HUES6 (cell line): ENCODE measurements around the gene PCBP3.
"Not testable (repeated sequence)": the region's sequence is repeated elsewhere in the genome, so short reads cannot be mapped to it uniquely, and the experiment has no call there.

ENCODE experiments used
- H3K27ac ChIP-seq: 2 replicates; pipeline ENCODE4 v1.7.0; 2013; ENCODE audit warnings: low read depth, mild to moderate bottlenecking, low read length, inconsistent platforms
- H3K27me3 ChIP-seq: 2 replicates; pipeline ENCODE4 v1.6.1; 2013; ENCODE audit warnings: low read length; ENCODE audit not compliant: control insufficient read depth, insufficient read depth
- H3K36me3 ChIP-seq: 2 replicates; pipeline ENCODE4 v1.6.1; 2013; ENCODE audit warnings: low read length; ENCODE audit not compliant: control insufficient read depth, insufficient read depth
- H3K4me1 ChIP-seq: 2 replicates; pipeline ENCODE4 v1.6.1; 2013; ENCODE audit warnings: low read length; ENCODE audit not compliant: control insufficient read depth, insufficient read depth
- H3K4me3 ChIP-seq: 2 replicates; pipeline ENCODE4 v1.5.1; 2013; ENCODE audit warnings: low read depth, low read length
- H3K9ac ChIP-seq: one replicate; pipeline ENCODE4 v1.6.1; 2013; ENCODE audit warnings: mild to moderate bottlenecking, low read length
- H3K9me3 ChIP-seq: 2 replicates; pipeline ENCODE4 v1.6.1; 2013; ENCODE audit warnings: low read depth, low read length; ENCODE audit not compliant: control insufficient read depth, insufficient read depth

Gene PCBP3

GRCh38 chr21:45803618-45804340 lies 160.3 kb downstream of the PCBP3 start:
- no peak overlapping the region for H3K27ac ChIP-seq
- no peak overlapping the region for H3K9ac ChIP-seq
- no peak overlapping the region for H3K4me3 ChIP-seq
- H3K27me3 ChIP-seq = no peaks in the 10 kb centered on the region
- no peaks in the 10 kb centered on the region for H3K36me3 ChIP-seq
- H3K9me3 ChIP-seq = no peaks in the 10 kb centered on the region
- H3K4me1 ChIP-seq = no peaks in the 10 kb centered on the region

- H3K36me3 ChIP-seq = no peaks in the 10 kb centered on the region
- H3K4me3 ChIP-seq = no peak overlapping the region
- H3K27ac ChIP-seq = no peak overlapping the region
- H3K9ac ChIP-seq = no peak overlapping the region
- H3K9me3 ChIP-seq = no peaks in the 10 kb centered on the region
- H3K27me3 ChIP-seq = no peaks in the 10 kb centered on the region
- H3K4me1 ChIP-seq = no peaks in the 10 kb centered on the region
Observed at GRCh38 chr21:45804809-45805313, 161.3 kb downstream of the PCBP3 start.

- Histone ChIP-seq H3K4me1 (no peaks in the 10 kb centered on the region), H3K4me3 (no peak overlapping the region), H3K36me3 (no peaks in the 10 kb centered on the region), H3K9ac (no peak overlapping the region), H3K9me3 (no peaks in the 10 kb centered on the region), H3K27me3 (no peaks in the 10 kb centered on the region), H3K27ac (no peak overlapping the region)
Observed at GRCh38 chr21:45805321-45805720, 161.8 kb downstream of the PCBP3 start.

- no peaks in the 10 kb centered on the region for H3K9me3 ChIP-seq
Observed at GRCh38 chr21:45806042-45806441, 162.5 kb downstream of the PCBP3 start.

GRCh38 chr21:45808663-45809062 lies 165.1 kb downstream of the PCBP3 start:
- not testable (repeated sequence) for H3K9ac ChIP-seq, H3K4me3 ChIP-seq, H3K9me3 ChIP-seq, H3K27me3 ChIP-seq, H3K36me3 ChIP-seq, H3K27ac ChIP-seq, H3K4me1 ChIP-seq

More at GRCh38 chr21:45806042-45806441, 162.5 kb downstream of the PCBP3 start:
- Histone ChIP-seq H3K27ac (no peak overlapping the region), H3K9ac (no peak overlapping the region), H3K36me3 (no peaks in the 10 kb centered on the region), H3K27me3 (no peaks in the 10 kb centered on the region), H3K4me3 (no peak overlapping the region), H3K4me1 (no peaks in the 10 kb centered on the region)

- Histone ChIP-seq H3K4me3 (no peak overlapping the region), H3K9ac (no peak overlapping the region), H3K36me3 (no peaks in the 10 kb centered on the region), H3K27ac (no peak overlapping the region), H3K27me3 (no peaks in the 10 kb centered on the region), H3K4me1 (no peaks in the 10 kb centered on the region), H3K9me3 (no peaks in the 10 kb centered on the region)
Observed at GRCh38 chr21:45809421-45809820, 165.9 kb downstream of the PCBP3 start.

GRCh38 chr21:45811136-45811535 lies 167.6 kb downstream of the PCBP3 start:
- Histone ChIP-seq H3K27ac (no peak overlapping the region), H3K4me3 (no peak overlapping the region), H3K9me3 (no peaks in the 10 kb centered on the region), H3K4me1 (no peaks in the 10 kb centered on the region), H3K36me3 (no peaks in the 10 kb centered on the region), H3K27me3 (no peaks in the 10 kb centered on the region), H3K9ac (no peak overlapping the region)

- not testable (repeated sequence) for H3K9me3 ChIP-seq, H3K27me3 ChIP-seq, H3K9ac ChIP-seq, H3K36me3 ChIP-seq, H3K4me1 ChIP-seq, H3K4me3 ChIP-seq, H3K27ac ChIP-seq
Observed at GRCh38 chr21:45814210-45814940, 170.8 kb downstream of the PCBP3 start.

- H3K4me3 ChIP-seq, H3K9ac ChIP-seq, H3K36me3 ChIP-seq, H3K27ac ChIP-seq, H3K9me3 ChIP-seq, H3K27me3 ChIP-seq, H3K4me1 ChIP-seq: not testable (repeated sequence)
Observed at GRCh38 chr21:45815781-45816180, 172.3 kb downstream of the PCBP3 start.

- Histone ChIP-seq H3K27ac (no peak overlapping the region), H3K4me3 (no peak overlapping the region), H3K9ac (no peak overlapping the region), H3K4me1 (peaks cover 3% of the 10 kb centered on the region; the same call in 1 of the 2 replicates), H3K27me3 (no peaks in the 10 kb centered on the region; the same call in 1 of the 2 replicates), H3K36me3 (no peaks in the 10 kb centered on the region), H3K9me3 (no peaks in the 10 kb centered on the region)
Observed at GRCh38 chr21:45816794-45817193, 173.3 kb downstream of the PCBP3 start.

GRCh38 chr21:45817345-45817744 lies 173.8 kb downstream of the PCBP3 start:
- no peaks in the 10 kb centered on the region; the same call in 1 of the 2 replicates for H3K27me3 ChIP-seq
- no peak overlapping the region for H3K4me3 ChIP-seq
- H3K9ac ChIP-seq = no peak overlapping the region
- no peak overlapping the region for H3K27ac ChIP-seq
- peaks cover 4% of the 10 kb centered on the region; the same call in 1 of the 2 replicates for H3K4me1 ChIP-seq
- no peaks in the 10 kb centered on the region for H3K36me3 ChIP-seq
- H3K9me3 ChIP-seq = no peaks in the 10 kb centered on the region
